Left lung (tissue), 10 donors: ENCODE data around the gene ACOX2. TPM values are rescaled to one million over a fixed set of nuclear protein-coding genes. Genes with fewer than 3 reads are reported as not detected.
A peak's percentile ranks its signal among the peaks of the same experiment; 100 is the strongest.

Source experiments
- ATAC-seq: fragments of 200-7000 bp; cut with Tn5 transposase; one replicate; pipeline ENCODE4 v1.9.1; 2020; ENCODE audit warnings: moderate library complexity
- DNase-seq, 4 donors: peaks; one replicate each; pipeline ENCODE4 v3.0.0-alpha.2; 2013 to 2020
- H3K27ac ChIP-seq, 2 donors: fragments of 200-600 bp; sonication (generic) in 1 of 2; one replicate each; pipeline versions ENCODE4 v1.5.0 to v1.8.0; 2020 to 2021
- H3K27me3 ChIP-seq, 2 donors: fragments of 200-600 bp; sonication (generic) in 1 of 2; one replicate each; pipeline versions ENCODE4 v1.5.0 to v1.8.0; 2020 to 2021
- H3K36me3 ChIP-seq, 2 donors: fragments of 200-600 bp; sonication (generic) in 1 of 2; one replicate each; pipeline versions ENCODE4 v1.5.0 to v1.8.0; 2020 to 2021
- H3K4me1 ChIP-seq, 2 donors: fragments of 200-600 bp; one replicate each; pipeline ENCODE4 v1.8.0; 2021
- H3K4me3 ChIP-seq, 2 donors: fragments of 200-600 bp; sonication (generic) in 1 of 2; one replicate each; pipeline versions ENCODE4 v1.5.0 to v1.8.0; 2020 to 2021; ENCODE audit warnings: mild to moderate bottlenecking in 1 of 2
- H3K9me3 ChIP-seq, 2 donors: fragments of 200-600 bp; sonication (generic) in 1 of 2; one replicate each; pipeline versions ENCODE4 v1.5.0 to v1.8.0; 2020 to 2021
- CTCF ChIP-seq, 2 donors: fragments of 200-600 bp; sonication (generic) in 1 of 2; IDR thresholded peaks; one replicate each; pipeline versions ENCODE4 v1.5.0 to v1.8.0; 2021; ENCODE audit warnings: antibody characterized with exemption in 2 of 2
- intact Hi-C, 2 donors: fragments of 100-400 bp; cut with DNase I; formaldehyde crosslinking; loops; one replicate each; pipeline versions ENCODE4 v1.11.2 to v1.14.2; 2022
- polyA plus RNA-seq, 6 donors: library from polyadenylated mRNA; unstranded; fragments of 120-200 nt; gene quantifications; one replicate each; pipeline ENCODE4 v1.2.1, GENCODE V29; 2013; ENCODE audit not compliant: insufficient read length in 6 of 6
- total RNA-seq, 2 donors: library from RNA; stranded (reverse); fragmentation: NEBNext Ultra II Directional; extraction: Animal tissue kit (Norgen Biotek cat#: 25700); gene quantifications; one replicate each; pipeline ENCODE4 v1.2.1, GENCODE V29; 2021
- donor health status: DM: no; HTN: yes; CAD: no.
- donor health status: DM: no; HTN: no; CAD: no.

The ACOX2 gene
- total and polyA plus RNA-seq, 8 donors = 9.8 to 58.1 (median 42.8) TPM

- ATAC-seq (no peak), DNase-seq (no peak)
- intact Hi-C loops = no loop called here
- no peaks in the 10 kb centered on the region for H3K36me3 ChIP-seq
- no peaks in the 10 kb centered on the region for H3K27me3 ChIP-seq
- no peak overlapping the region for H3K4me3 ChIP-seq
- TF ChIP-seq CTCF (IDR thresholded peaks at IDR 0.05) = no peak
- H3K9me3 ChIP-seq = no peaks in the 10 kb centered on the region
- peaks cover 11 to 28% of the 10 kb centered on the region in 2 donors for H3K4me1 ChIP-seq
- H3K27ac ChIP-seq = no peak overlapping the region
Measured at GRCh38 chr3:58466899-58467563, 70.0 kb downstream of the ACOX2 start.

DNA sequence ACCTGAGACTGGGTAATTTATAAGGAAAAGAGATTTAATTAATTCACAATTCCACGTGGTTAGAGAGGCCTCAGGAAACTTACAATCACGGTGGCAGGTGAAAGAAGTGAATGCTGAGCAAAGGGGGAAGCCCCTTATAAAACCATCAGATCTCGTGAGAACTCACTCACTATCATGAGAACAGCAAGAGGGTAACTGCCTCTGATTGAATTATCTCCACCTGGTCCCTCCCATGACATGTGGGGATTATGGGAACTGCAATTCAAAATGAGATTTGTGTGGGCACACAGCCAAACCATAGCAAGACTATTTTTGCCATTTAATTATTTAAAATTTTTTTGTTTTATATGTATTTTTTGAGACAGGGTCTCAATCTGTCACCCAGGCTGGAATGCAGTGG, 72.1 kb downstream of the ACOX2 start:
- Histone ChIP-seq H3K27me3 (no peaks in the 10 kb centered on the region), H3K9me3 (no peaks in the 10 kb centered on the region), H3K4me3 (no peak overlapping the region), H3K36me3 (no peaks in the 10 kb centered on the region), H3K4me1 (peaks cover 11 to 12% of the 10 kb centered on the region in 2 donors), H3K27ac (no peak overlapping the region)
- no peak for ATAC-seq
- no peak for DNase-seq
- no peak for TF ChIP-seq CTCF (IDR thresholded peaks at IDR 0.05)
- intact Hi-C loops = no loop called here

- no peak overlapping the region for H3K27ac ChIP-seq
- no peaks in the 10 kb centered on the region for H3K36me3 ChIP-seq
- no peak for TF ChIP-seq CTCF (IDR thresholded peaks at IDR 0.05)
- ATAC-seq = no peak
- no peak for DNase-seq
- H3K4me1 ChIP-seq = peaks cover 11 to 12% of the 10 kb centered on the region in 2 donors
- H3K4me3 ChIP-seq = peak overlapping the region in 1 of 2 donors; percentile 22
- H3K9me3 ChIP-seq = no peaks in the 10 kb centered on the region
- H3K27me3 ChIP-seq = no peaks in the 10 kb centered on the region
- intact Hi-C loops = no loop called here
Measured at GRCh38 chr3:58463942-58464271, 73.1 kb downstream of the ACOX2 start.

DNA sequence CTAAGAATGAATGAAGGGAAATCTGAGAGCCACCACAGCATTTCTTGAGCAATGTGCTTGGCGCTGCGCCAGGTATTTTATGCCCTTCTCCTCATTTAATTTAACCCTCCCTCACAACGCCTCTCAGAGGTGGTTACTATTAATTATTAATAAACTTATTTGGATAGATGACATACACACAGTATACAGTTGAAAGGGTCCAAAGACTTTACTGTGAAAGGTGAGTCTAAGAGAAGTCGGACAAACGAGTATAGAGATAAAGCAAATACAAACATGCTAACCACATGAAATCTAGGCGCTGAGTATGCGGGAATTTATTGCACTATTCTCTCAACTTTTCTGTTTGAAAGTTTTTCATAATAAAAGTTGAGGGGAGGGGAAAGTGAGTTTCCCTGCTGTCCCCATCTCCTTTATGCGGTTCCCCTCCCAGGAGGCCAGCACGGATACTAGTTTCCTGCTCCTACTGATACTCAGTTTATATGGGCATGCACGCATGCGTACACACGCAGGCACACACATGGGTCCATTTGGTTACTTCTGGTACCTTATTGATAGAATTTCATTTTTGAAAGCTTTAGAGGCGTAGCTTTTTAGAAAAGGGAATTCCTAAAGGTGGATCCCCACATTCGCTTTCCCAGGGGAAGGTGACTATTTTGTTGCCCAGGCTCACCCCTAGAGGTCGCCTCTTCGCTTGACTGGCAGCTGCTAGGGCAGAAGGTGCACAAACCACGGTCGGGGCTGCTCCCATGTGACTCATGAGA, 73.6 kb downstream of the ACOX2 start:
- peak; percentile 36 to 87 (median 62) for DNase-seq
- no peaks in the 10 kb centered on the region for H3K36me3 ChIP-seq
- no peaks in the 10 kb centered on the region for H3K27me3 ChIP-seq
- peaks cover 11 to 12% of the 10 kb centered on the region in 2 donors for H3K4me1 ChIP-seq
- ATAC-seq = peak; percentile 98
- intact Hi-C loops = no loop called here
- no peaks in the 10 kb centered on the region for H3K9me3 ChIP-seq
- peak; percentile 66 to 82 for TF ChIP-seq CTCF (IDR thresholded peaks at IDR 0.05)
- H3K4me3 ChIP-seq = peak overlapping the region; percentile 6 to 22
- no peak overlapping the region for H3K27ac ChIP-seq

DNA sequence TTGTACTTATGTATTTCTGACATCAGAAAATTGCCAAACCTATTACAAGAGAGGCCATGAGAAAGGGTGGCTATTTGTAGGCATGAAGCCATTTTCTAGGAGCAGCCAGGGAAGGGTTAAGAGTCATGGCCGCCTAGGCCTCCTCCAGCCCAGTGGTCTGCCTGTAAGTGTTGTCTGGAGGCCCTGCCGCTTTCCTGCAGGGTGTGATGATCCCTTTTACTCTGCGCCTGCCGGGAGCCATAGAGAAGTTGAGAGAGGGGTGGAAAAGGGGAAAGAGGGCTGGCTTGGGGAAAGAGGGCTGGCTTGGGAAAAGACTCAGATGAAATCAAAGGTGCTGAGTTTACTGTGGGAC, 74.2 kb downstream of the ACOX2 start:
- H3K27me3 ChIP-seq = no peaks in the 10 kb centered on the region
- ATAC-seq (no peak), DNase-seq (no peak)
- H3K4me1 ChIP-seq = peaks cover 11 to 12% of the 10 kb centered on the region in 2 donors
- intact Hi-C loops = no loop called here
- H3K27ac ChIP-seq = no peak overlapping the region
- no peaks in the 10 kb centered on the region for H3K9me3 ChIP-seq
- no peak for TF ChIP-seq CTCF (IDR thresholded peaks at IDR 0.05)
- H3K4me3 ChIP-seq = no peak overlapping the region
- H3K36me3 ChIP-seq = no peaks in the 10 kb centered on the region
